IMR-90 (cell line): Measurements from ENCODE around the gene NTRK2. TPM values are rescaled to one million over a fixed set of nuclear protein-coding genes. Genes with fewer than 3 reads are reported as not detected.

Experiments
- ATAC-seq: fragments of 200-7000 bp; cut with Tn5 transposase; 2 replicates; pipeline ENCODE4 v1.9.1; 2020; ENCODE audit warnings: low read depth, mild to moderate bottlenecking, moderate library complexity
- BruUV-seq: library from RNA; stranded (reverse); fragments of 400-500 nt; replicated peaks from 2 replicates; lab custom pipeline; 2021; lab: Mats Ljungman, UMichigan
- CTCF ChIA-PET: fragments of 300-600 bp; formaldehyde crosslinking; extraction: SDS; loops from one replicate; lab custom pipeline; 2021; ENCODE audit warnings: antibody characterized with exemption; lab: Yijun Ruan, JAX
- POLR2A ChIA-PET: fragments of 300-600 bp; sonication (Branson Sonifier 250); formaldehyde crosslinking; loops from one replicate; lab custom pipeline; 2022; ENCODE audit warnings: antibody characterized with exemption; ENCODE audit not compliant: unreplicated experiment; lab: Charles Lee
- DNase-seq: peaks from one replicate; pipeline ENCODE4 v3.0.0; 2013
- H2AFZ ChIP-seq: replicated peaks from 2 replicates; pipeline ENCODE3; 2013; ENCODE audit warnings: low read length, mild to moderate bottlenecking; ENCODE audit not compliant: poor library complexity
- H2AK5ac ChIP-seq: 2 replicates; pipeline ENCODE4 v1.6.1; 2013; ENCODE audit warnings: low read depth, low read length, inconsistent platforms
- H2AK9ac ChIP-seq: replicated peaks from 2 replicates; pipeline ENCODE3; 2013; ENCODE audit warnings: mild to moderate bottlenecking, low read depth, low read length, moderate library complexity; ENCODE audit not compliant: poor library complexity
- H2BK120ac ChIP-seq: 2 replicates; pipeline ENCODE4 v1.6.1; 2013; ENCODE audit warnings: low read depth, low read length, inconsistent platforms
- H2BK15ac ChIP-seq: 3 replicates; pipeline ENCODE4 v1.6.1; 2013; ENCODE audit warnings: low read depth, low read length, inconsistent platforms
- H2BK20ac ChIP-seq: 2 replicates; pipeline ENCODE4 v1.6.1; 2013; ENCODE audit warnings: low read depth, mild to moderate bottlenecking, inconsistent platforms, low read length, moderate library complexity
- H2BK5ac ChIP-seq: 2 replicates; pipeline ENCODE4 v1.6.1; 2013; ENCODE audit warnings: mild to moderate bottlenecking, low read depth, low read length, inconsistent platforms; ENCODE audit not compliant: poor library complexity, severe bottlenecking
- H3K14ac ChIP-seq: replicated peaks from 2 replicates; pipeline ENCODE4 v1.6.1; 2013; ENCODE audit warnings: low read depth, low read length, inconsistent platforms
- H3K18ac ChIP-seq: 2 replicates; pipeline ENCODE4 v1.6.1; 2013; ENCODE audit warnings: low read depth, low read length, control low read depth
- H3K23ac ChIP-seq: 2 replicates; pipeline ENCODE4 v1.6.1; 2013; ENCODE audit warnings: low read depth, low read length, inconsistent platforms
- H3K27ac ChIP-seq: 2 replicates; pipeline ENCODE4 v1.5.1; 2013; ENCODE audit warnings: mild to moderate bottlenecking, control low read depth, low read length; ENCODE audit not compliant: insufficient read depth
- H3K27me3 ChIP-seq: 2 replicates; pipeline ENCODE4 v1.6.1; 2013; ENCODE audit warnings: low read length; ENCODE audit not compliant: control insufficient read depth, insufficient read depth
- H3K36me3 ChIP-seq: 2 replicates; pipeline ENCODE4 v1.6.1; 2013; ENCODE audit warnings: low read length, mixed read lengths; ENCODE audit not compliant: control insufficient read depth, insufficient read depth
- H3K4ac ChIP-seq: 2 replicates; pipeline ENCODE4 v1.6.1; 2013; ENCODE audit warnings: low read depth, low read length, inconsistent platforms
- H3K4me1 ChIP-seq: 2 replicates; pipeline ENCODE4 v1.6.1; 2013; ENCODE audit warnings: low read length, mixed read lengths; ENCODE audit not compliant: control insufficient read depth, insufficient read depth
- H3K4me2 ChIP-seq: 2 replicates; pipeline ENCODE4 v1.6.1; 2013; ENCODE audit warnings: low read depth, mild to moderate bottlenecking, control low read depth, low read length, moderate library complexity
- H3K4me3 ChIP-seq: 2 replicates; pipeline ENCODE4 v1.5.1; 2013; ENCODE audit warnings: low read depth, mild to moderate bottlenecking, control low read depth, low read length, moderate library complexity; ENCODE audit not compliant: insufficient read depth
- H3K56ac ChIP-seq: 2 replicates; pipeline ENCODE4 v1.6.1; 2013; ENCODE audit warnings: low read length, inconsistent platforms; ENCODE audit not compliant: insufficient read depth; ENCODE audit errors: extremely low read depth
- H3K79me1 ChIP-seq, 2 experiments: 2 replicates each; pipeline ENCODE4 v1.6.1; 2013; ENCODE audit warnings: low read length in 2 of 2, inconsistent platforms in 1 of 2, low read depth in 1 of 2
- H3K9ac ChIP-seq: 2 replicates; pipeline ENCODE4 v1.6.1; 2013; ENCODE audit warnings: low read depth, low read length, control low read depth
- H3K9me1 ChIP-seq: 2 replicates; pipeline ENCODE4 v1.6.1; 2013; ENCODE audit warnings: low read length, inconsistent platforms; ENCODE audit not compliant: insufficient read depth
- H3K9me3 ChIP-seq: 2 replicates; pipeline ENCODE4 v1.6.1; 2013; ENCODE audit warnings: low read length; ENCODE audit not compliant: control insufficient read depth, insufficient read depth
- H4K20me1 ChIP-seq: 2 replicates; pipeline ENCODE4 v1.6.1; 2013; ENCODE audit warnings: low read length, inconsistent platforms; ENCODE audit not compliant: insufficient read depth
- H4K5ac ChIP-seq: 2 replicates; pipeline ENCODE4 v1.6.1; 2013; ENCODE audit warnings: mild to moderate bottlenecking, low read depth, low read length, control low read depth
- H4K8ac ChIP-seq, 2 experiments: 2 replicates each; pipeline ENCODE4 v1.6.1; 2013; ENCODE audit warnings: low read depth in 2 of 2, low read length in 2 of 2, control low read depth in 1 of 2, inconsistent platforms in 1 of 2
- H4K91ac ChIP-seq: 2 replicates; pipeline ENCODE4 v1.6.1; 2013; ENCODE audit warnings: low read depth, low read length, inconsistent platforms; ENCODE audit not compliant: insufficient read depth
- SMC3 ChIP-seq: fragments of 150-350 bp; IDR thresholded peaks from 2 replicates; pipeline ENCODE4 v1.6.1; 2016; ENCODE audit warnings: low read depth, mild to moderate bottlenecking, antibody characterized with exemption, low read length, moderate library complexity
- whole genome bisulfite sequencing, 2 experiments: methylation state at CpG; one replicate each; pipeline versions ENCODE4 v1.1.5 to v1.1.7; 2013; ENCODE audit warnings: missing lambda C conversion rate in 2 of 2; ENCODE audit not compliant: insufficient read length in 1 of 2; ENCODE audit errors: extremely low coverage in 2 of 2; 5-methylcytosine and 5-hydroxymethylcytosine counted together
- dilution Hi-C: fragments of 300-500 bp; cut with HindIII; formaldehyde crosslinking; loops from one replicate; pipeline ENCODE4 v1.14.3; 2018; ENCODE audit warnings: low sequenced_read_pairs; ENCODE audit not compliant: unreplicated experiment
- in situ Hi-C: fragments of 300-500 bp; cut with MboI; formaldehyde crosslinking; loops from 3 replicates; pipeline ENCODE4 v1.14.3; 2019; ENCODE audit warnings: low sequenced_read_pairs, inconsistent platforms, mixed read lengths
- intact Hi-C: fragments of 100-400 bp; cut with micrococcal nuclease; formaldehyde crosslinking; loops from 2 replicates; pipeline ENCODE4 v1.10.0; 2022
- polyA plus RNA-seq, 3 experiments: library from polyadenylated mRNA; depleted of rRNA; stranded (reverse); fragments of >200 nt; gene quantifications; 2 replicates each; pipeline ENCODE4 v1.2.3, GENCODE V29; 2012; ENCODE audit warnings: low replicate concordance in 1 of 3
- total RNA-seq: library from RNA; depleted of rRNA; stranded (reverse); fragments of >200 nt; gene quantifications from 2 replicates; pipeline ENCODE4 v1.2.3, GENCODE V29; 2012

NTRK2 gene
- total and polyA plus RNA-seq, 2 of the 4 experiments (the other 2 are of a cell fraction): under 0.01 to 0.02 TPM

DNA sequence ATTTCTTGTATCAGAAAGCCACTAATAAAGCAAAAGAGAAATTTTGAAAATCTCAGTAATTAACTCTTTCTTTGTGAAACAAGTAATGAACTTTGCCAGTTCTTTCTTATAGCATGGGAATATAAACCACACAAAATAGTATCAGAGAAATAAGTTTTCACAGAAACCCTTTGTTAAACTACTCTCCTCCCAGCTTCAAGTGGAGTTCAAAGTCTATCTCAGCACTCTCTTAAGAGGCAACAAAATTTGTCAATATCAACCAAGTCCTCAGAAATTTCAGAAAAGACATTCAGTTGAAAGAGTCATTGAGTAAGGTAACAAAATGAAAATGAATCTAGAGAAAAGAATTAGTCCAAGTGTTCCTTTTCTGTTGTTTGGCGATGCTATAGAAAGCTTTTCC, 89.3 kb downstream of the NTRK2 start:
- no peak overlapping the region for H2BK120ac ChIP-seq
- H3K56ac ChIP-seq: no peak overlapping the region
- H3K4ac ChIP-seq: no peak overlapping the region
- H4K91ac ChIP-seq: no peak overlapping the region
- no peak overlapping the region for H3K18ac ChIP-seq
- no peak for ATAC-seq
- dilution Hi-C loops: no loop called here
- no peaks in the 10 kb centered on the region for H3K27me3 ChIP-seq
- WGBS, 2 experiments: no CpG with 5 or more reads among the region's 1 CpG
- no peak overlapping the region for H3K4me3 ChIP-seq
- no peak overlapping the region for H2AK5ac ChIP-seq
- no peaks in the 10 kb centered on the region for H4K20me1 ChIP-seq
- H2BK5ac ChIP-seq: no peak overlapping the region
- TF ChIP-seq SMC3: no peak
- H4K8ac ChIP-seq: no peak overlapping the region
- H2BK20ac ChIP-seq: no peak overlapping the region
- no peak overlapping the region for H3K9ac ChIP-seq
- no peaks in the 10 kb centered on the region for H3K36me3 ChIP-seq
- ChIA-PET CTCF (interaction anchor here (0.6 kb wide), 1 partner anchor 909 kb away, joined by 3 read pairs; no protein-coding TSS in a partner anchor), POLR2A (no interaction called here)
- H3K27ac ChIP-seq: no peak overlapping the region
- H3K14ac ChIP-seq: no peak overlapping the region
- no TSS peak for BruUV-seq
- no peak overlapping the region for H3K4me2 ChIP-seq
- H2BK15ac ChIP-seq: no peak overlapping the region
- H3K23ac ChIP-seq: no peak overlapping the region
- in situ Hi-C loops: no loop called here
- no peaks in the 10 kb centered on the region for H3K79me1 ChIP-seq
- H3K4me1 ChIP-seq: peaks cover 1% of the 10 kb centered on the region; the same call in 1 of the 2 replicates
- no peak overlapping the region for H2AK9ac ChIP-seq
- H3K9me3 ChIP-seq: 0 out of 2 replicates have a peak, but pooled peaks cover 2% of the 10 kb centered on the region
- DNase-seq: no peak
- no peak overlapping the region for H2AFZ ChIP-seq
- intact Hi-C loops: no loop called here
- H4K5ac ChIP-seq: no peak overlapping the region
- H3K9me1 ChIP-seq: no peaks in the 10 kb centered on the region
